HEK293T (cell line): Measurements from ENCODE around the gene FAM240A.

Source experiments
- ARNT ChIP-seq: fragments of 450-650 bp; IDR thresholded peaks from 2 replicates; pipeline ENCODE4 v1.6.1; 2017; ENCODE audit warnings: mild to moderate bottlenecking
- BHLHE40 ChIP-seq: fragments of 450-650 bp; IDR thresholded peaks from 2 replicates; pipeline ENCODE4 v1.6.1; 2016; ENCODE audit warnings: mild to moderate bottlenecking, moderate library complexity, borderline replicate concordance
- CTBP1 ChIP-seq: fragments of 450-650 bp; IDR thresholded peaks from 2 replicates; pipeline ENCODE4 v1.6.1; 2016; ENCODE audit warnings: borderline replicate concordance
- ELF4 ChIP-seq: fragments of 450-650 bp; IDR thresholded peaks from 2 replicates; pipeline ENCODE4 v1.6.1; 2017; ENCODE audit warnings: antibody characterized with exemption
- FOXA1 ChIP-seq: fragments of 450-650 bp; IDR thresholded peaks from 2 replicates; pipeline ENCODE4 v1.6.1; 2016; ENCODE audit warnings: mild to moderate bottlenecking
- FOXM1 ChIP-seq: fragments of 450-650 bp; IDR thresholded peaks from 2 replicates; pipeline ENCODE4 v1.6.1; 2017; ENCODE audit warnings: mild to moderate bottlenecking, borderline replicate concordance
- HDGF ChIP-seq: fragments of 450-650 bp; IDR thresholded peaks from 2 replicates; pipeline ENCODE4 v1.6.1; 2017; ENCODE audit warnings: antibody characterized with exemption, borderline replicate concordance
- L3MBTL2 ChIP-seq: fragments of 450-650 bp; conservative IDR thresholded peaks from 2 replicates; pipeline ENCODE4 v1.6.1; 2016; ENCODE audit warnings: mild to moderate bottlenecking
- LEF1 ChIP-seq: fragments of 450-650 bp; IDR thresholded peaks from 2 replicates; pipeline ENCODE4 v1.6.1; 2017; ENCODE audit warnings: mild to moderate bottlenecking, borderline replicate concordance
- SP1 ChIP-seq: fragments of 450-650 bp; IDR thresholded peaks from 2 replicates; pipeline ENCODE4 v1.6.1; 2017
- SUZ12 ChIP-seq: fragments of 450-650 bp; IDR thresholded peaks from 2 replicates; pipeline ENCODE4 v1.6.1; 2016; ENCODE audit warnings: mild to moderate bottlenecking
- TARDBP ChIP-seq: fragments of 450-650 bp; IDR thresholded peaks from 2 replicates; pipeline ENCODE4 v1.6.1; 2016
- ZNF384 ChIP-seq: fragments of 450-650 bp; IDR thresholded peaks from 2 replicates; pipeline ENCODE4 v1.6.1; 2016
- TF ChIP-seq, protein P1 (sequence below): fragments of 450-650 bp; IDR thresholded peaks from 2 replicates; pipeline ENCODE4 v1.6.1; 2016

DNA sequence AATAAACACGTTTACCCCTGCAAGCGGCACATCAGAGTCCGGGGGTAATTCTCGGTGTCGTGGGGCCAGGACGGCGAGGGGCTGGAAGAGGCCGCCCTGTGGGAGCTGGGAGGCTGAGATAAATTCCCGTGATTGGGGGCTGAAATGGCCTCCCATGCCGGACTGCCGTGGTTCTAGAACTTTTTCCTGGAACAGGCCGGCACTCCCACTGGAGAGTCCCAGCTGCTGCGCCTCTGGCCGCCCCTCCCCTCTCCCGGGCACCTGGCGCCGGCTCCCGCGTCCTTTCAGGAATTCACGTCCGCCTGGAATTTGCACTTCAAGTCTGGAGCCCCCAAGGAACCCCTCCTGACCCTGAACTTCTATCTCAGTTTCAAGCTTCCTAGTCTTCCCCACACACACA is 35.4 kb upstream of the FAM240A start:
- no peak for TF ChIP-seq LEF1
- TF ChIP-seq CTBP1 = no peak
- TF ChIP-seq FOXM1 = no peak
- no peak for TF ChIP-seq SUZ12
- TF ChIP-seq, protein P1, sequence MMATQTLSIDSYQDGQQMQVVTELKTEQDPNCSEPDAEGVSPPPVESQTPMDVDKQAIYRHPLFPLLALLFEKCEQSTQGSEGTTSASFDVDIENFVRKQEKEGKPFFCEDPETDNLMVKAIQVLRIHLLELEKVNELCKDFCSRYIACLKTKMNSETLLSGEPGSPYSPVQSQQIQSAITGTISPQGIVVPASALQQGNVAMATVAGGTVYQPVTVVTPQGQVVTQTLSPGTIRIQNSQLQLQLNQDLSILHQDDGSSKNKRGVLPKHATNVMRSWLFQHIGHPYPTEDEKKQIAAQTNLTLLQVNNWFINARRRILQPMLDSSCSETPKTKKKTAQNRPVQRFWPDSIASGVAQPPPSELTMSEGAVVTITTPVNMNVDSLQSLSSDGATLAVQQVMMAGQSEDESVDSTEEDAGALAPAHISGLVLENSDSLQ = no peak
- TF ChIP-seq SP1 = no peak
- no peak for TF ChIP-seq TARDBP
- TF ChIP-seq BHLHE40 = no peak
- no peak for TF ChIP-seq ELF4
- TF ChIP-seq FOXA1 = no peak
- TF ChIP-seq ARNT = no peak
- TF ChIP-seq ZNF384 = no peak
- no peak for TF ChIP-seq HDGF
- no peak for TF ChIP-seq L3MBTL2
